BJ (cell line): ENCODE measurements around the gene MEGF8. TPM values are rescaled to one million over a fixed set of nuclear protein-coding genes. Genes with fewer than 3 reads are reported as not detected.

ENCODE experiments used
- CTCF ChIA-PET: fragments of 350-600 bp; formaldehyde crosslinking; extraction: SDS; loops from one replicate; lab custom pipeline; 2021; ENCODE audit warnings: antibody characterized with exemption, inconsistent platforms; lab: Yijun Ruan, JAX
- POLR2A ChIA-PET: fragments of 300-600 bp; sonication (Branson Sonifier 250); formaldehyde crosslinking; extraction: SDS; loops from one replicate; lab custom pipeline; 2021; ENCODE audit warnings: antibody characterized with exemption; lab: Charles Lee
- DNase-seq: peaks from one replicate; pipeline ENCODE4 v3.0.0-alpha.2; 2011; ENCODE audit warnings: low read depth
- H3K27me3 ChIP-seq: 2 replicates; pipeline ENCODE4 v1.6.0; 2011; ENCODE audit warnings: low read length; ENCODE audit not compliant: control insufficient read depth, insufficient read depth
- H3K36me3 ChIP-seq: 2 replicates; pipeline ENCODE4 v1.5.1; 2011; ENCODE audit warnings: low read length; ENCODE audit not compliant: control insufficient read depth, insufficient read depth
- H3K4me3 ChIP-seq: 2 replicates; pipeline ENCODE4 v1.5.1; 2011; ENCODE audit warnings: low read depth, mild to moderate bottlenecking, control low read depth, low read length
- polyA plus RNA-seq: library from polyadenylated mRNA; depleted of rRNA; stranded (reverse); fragments of >200 nt; gene quantifications from 2 replicates; pipeline ENCODE4 v1.2.3, GENCODE V29; 2011
- TF ChIP-seq, protein P1 (sequence below): IDR thresholded peaks from 2 replicates; pipeline ENCODE4 v1.5.1; 2011; ENCODE audit warnings: low read depth, mild to moderate bottlenecking, control low read depth, inconsistent platforms, low read length, moderate library complexity; ENCODE audit not compliant: insufficient read depth

Gene MEGF8
- polyA plus RNA-seq, 1 experiment, result 9.6 TPM

DNA sequence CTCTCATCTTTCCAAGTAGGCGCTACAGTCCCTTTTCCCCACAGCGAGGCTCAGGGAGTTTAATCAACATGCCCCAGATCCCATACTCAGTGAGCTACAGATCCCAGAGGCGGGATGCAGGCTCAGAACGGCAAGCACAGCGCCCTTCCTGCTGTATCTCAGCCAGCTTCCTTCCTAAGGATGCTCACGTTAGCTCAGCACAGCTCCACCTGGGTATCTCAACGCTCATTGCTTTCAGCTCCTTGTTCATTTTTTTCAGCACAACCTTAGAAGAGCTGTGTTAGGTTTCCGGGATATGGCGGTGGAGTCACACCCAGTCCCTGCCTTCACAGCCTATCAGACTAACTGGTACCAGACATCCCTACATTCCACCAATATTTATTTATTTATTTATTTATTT, 3.1 kb upstream of the MEGF8 start:
- TF ChIP-seq, protein P1, sequence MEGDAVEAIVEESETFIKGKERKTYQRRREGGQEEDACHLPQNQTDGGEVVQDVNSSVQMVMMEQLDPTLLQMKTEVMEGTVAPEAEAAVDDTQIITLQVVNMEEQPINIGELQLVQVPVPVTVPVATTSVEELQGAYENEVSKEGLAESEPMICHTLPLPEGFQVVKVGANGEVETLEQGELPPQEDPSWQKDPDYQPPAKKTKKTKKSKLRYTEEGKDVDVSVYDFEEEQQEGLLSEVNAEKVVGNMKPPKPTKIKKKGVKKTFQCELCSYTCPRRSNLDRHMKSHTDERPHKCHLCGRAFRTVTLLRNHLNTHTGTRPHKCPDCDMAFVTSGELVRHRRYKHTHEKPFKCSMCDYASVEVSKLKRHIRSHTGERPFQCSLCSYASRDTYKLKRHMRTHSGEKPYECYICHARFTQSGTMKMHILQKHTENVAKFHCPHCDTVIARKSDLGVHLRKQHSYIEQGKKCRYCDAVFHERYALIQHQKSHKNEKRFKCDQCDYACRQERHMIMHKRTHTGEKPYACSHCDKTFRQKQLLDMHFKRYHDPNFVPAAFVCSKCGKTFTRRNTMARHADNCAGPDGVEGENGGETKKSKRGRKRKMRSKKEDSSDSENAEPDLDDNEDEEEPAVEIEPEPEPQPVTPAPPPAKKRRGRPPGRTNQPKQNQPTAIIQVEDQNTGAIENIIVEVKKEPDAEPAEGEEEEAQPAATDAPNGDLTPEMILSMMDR, result no peak
- H3K36me3 ChIP-seq, result no peaks in the 10 kb centered on the region
- H3K4me3 ChIP-seq, result no peak overlapping the region
- POLR2A ChIA-PET, result no interaction called here
- no peak for DNase-seq
- CTCF ChIA-PET, result interaction anchor here (0.5 to 3.7 kb wide), 11 partner anchors 8 to 214 kb away, joined by 3 to 17 read pairs (median 4); partner anchors contain the start of gene GSK3A
- H3K27me3 ChIP-seq, result peaks cover 22% of the 10 kb centered on the region

DNA sequence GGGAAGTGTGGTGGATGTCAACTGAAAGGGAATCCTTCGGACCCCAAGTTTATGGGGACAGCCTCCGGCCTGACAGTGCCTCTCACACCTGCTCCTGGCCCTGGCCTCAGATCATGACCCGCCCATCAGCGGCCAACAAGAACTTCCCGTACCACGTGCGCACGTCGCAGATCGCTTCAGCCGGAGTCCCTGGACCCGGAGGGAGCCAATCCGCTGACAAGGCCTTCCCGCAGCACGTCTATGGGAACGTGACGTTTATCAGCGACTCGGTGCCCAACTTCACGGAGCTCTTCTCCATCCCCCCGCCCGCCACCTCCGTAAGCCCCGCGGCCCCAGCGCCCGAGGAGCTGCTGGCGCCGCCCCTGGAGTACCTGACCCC, 2.0 kb upstream of the MEGF8 start:
- no peak overlapping the region for H3K4me3 ChIP-seq
- POLR2A ChIA-PET, result no interaction called here
- no peaks in the 10 kb centered on the region for H3K36me3 ChIP-seq
- CTCF ChIA-PET, result interaction anchor here (0.8 to 3.7 kb wide), 6 partner anchors 9 to 209 kb away, joined by 4 to 17 read pairs (median 4); partner anchors contain the start of gene GSK3A
- no peak for DNase-seq
- peaks cover 22% of the 10 kb centered on the region for H3K27me3 ChIP-seq
- TF ChIP-seq, protein P1, result no peak

DNA sequence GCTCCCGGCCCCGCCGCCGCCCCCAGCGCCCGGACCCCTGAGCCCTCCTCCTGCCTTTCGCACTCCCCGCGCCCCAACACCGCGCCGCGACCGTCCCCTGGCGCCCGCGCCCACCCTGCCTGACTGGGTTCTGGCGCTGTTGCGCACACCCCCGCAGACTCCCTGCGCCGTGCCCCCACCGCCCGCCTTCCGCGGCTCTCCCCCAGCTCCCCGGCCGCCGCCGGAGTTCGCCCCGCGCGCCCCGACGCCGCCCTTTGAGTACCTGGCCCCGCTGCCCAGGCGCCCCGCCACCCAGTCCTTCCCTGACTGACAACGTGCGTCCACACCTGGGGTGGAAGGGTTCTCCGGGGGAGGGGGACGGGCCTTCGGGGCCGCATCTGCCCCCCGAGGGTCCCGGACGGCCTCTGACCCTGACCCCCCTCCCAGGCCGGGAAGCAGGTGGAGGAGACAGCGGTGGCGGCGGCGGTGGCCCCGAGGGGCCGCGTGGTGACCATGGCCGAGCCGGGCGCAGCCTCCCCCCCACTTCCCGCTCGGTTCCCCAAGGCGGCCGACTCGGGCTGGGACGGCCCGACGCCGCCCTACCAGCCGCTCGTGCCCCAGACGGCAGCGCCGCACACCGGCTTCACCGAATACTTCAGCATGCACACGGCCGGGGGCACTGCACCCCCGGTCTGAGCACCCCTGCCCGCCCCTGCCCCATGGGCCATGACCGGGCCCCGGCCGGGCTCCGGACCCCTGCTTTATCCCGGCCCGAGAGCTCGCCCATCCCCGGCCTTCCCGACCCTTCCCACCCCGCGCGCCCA, 1.4 kb upstream of the MEGF8 start:
- H3K36me3 ChIP-seq, result no peaks in the 10 kb centered on the region
- ChIA-PET POLR2A (no interaction called here), CTCF (interaction anchor here (0.8 to 3.7 kb wide), 4 partner anchors 10 to 81 kb away, joined by 4 to 17 read pairs (median 5); partner anchors contain the start of gene GSK3A)
- no peak for DNase-seq
- no peak overlapping the region for H3K4me3 ChIP-seq
- TF ChIP-seq, protein P1, result no peak
- H3K27me3 ChIP-seq, result peaks cover 22% of the 10 kb centered on the region

DNA sequence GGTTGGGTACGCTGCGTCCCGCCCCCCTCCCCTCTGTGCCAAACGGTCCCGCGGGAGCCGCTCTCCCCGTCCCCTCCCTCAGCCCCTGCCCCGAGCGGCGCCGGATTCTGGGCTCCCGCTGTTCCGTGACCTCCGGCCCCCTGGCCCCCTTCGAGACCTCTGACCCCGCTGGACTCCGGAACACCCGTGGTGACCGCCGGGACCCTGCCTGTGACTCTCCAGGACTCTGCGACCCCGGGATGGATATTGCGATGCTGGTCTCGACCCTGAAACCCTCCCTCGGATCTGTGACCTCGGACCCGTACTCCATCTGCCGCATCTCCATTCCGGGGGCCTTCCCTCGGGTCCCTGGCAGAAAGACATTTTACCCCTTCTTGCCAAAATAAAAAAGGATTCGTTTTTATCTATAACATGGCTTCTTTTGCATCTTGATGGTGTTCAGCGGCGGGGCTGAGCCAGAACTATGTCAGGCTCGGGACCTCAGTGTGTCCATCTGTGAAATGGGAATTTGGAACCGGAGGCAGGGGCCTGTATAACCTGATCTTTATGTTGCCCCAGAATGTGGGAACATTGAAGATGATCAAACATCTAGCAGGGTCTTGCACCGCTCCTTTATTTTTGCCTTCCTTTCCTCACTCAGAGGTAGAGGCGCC, 654 bp upstream of the MEGF8 start:
- TF ChIP-seq, protein P1, result no peak
- H3K27me3 ChIP-seq, result peaks cover 22% of the 10 kb centered on the region
- H3K36me3 ChIP-seq, result no peaks in the 10 kb centered on the region
- ChIA-PET CTCF (interaction anchor here (3.7 kb wide), 1 partner anchor 79 kb away, joined by 17 read pairs; no protein-coding TSS in a partner anchor), POLR2A (no interaction called here)
- no peak for DNase-seq
- 0 out of 2 replicates have a peak overlapping the region, but pooled peaks have one; percentile 4 for H3K4me3 ChIP-seq
